Pons (tissue), 1 donor: Measurements from ENCODE around the gene ZFYVE1.
"Not testable (repeated sequence)": the region's sequence is repeated elsewhere in the genome, so short reads cannot be mapped to it uniquely, and the experiment has no call there.

Experiments
- DNase-seq: peaks from one replicate; pipeline ENCODE4 v3.0.0-alpha.2; 2016; ENCODE audit warnings: low spot score

Gene ZFYVE1, protein sequence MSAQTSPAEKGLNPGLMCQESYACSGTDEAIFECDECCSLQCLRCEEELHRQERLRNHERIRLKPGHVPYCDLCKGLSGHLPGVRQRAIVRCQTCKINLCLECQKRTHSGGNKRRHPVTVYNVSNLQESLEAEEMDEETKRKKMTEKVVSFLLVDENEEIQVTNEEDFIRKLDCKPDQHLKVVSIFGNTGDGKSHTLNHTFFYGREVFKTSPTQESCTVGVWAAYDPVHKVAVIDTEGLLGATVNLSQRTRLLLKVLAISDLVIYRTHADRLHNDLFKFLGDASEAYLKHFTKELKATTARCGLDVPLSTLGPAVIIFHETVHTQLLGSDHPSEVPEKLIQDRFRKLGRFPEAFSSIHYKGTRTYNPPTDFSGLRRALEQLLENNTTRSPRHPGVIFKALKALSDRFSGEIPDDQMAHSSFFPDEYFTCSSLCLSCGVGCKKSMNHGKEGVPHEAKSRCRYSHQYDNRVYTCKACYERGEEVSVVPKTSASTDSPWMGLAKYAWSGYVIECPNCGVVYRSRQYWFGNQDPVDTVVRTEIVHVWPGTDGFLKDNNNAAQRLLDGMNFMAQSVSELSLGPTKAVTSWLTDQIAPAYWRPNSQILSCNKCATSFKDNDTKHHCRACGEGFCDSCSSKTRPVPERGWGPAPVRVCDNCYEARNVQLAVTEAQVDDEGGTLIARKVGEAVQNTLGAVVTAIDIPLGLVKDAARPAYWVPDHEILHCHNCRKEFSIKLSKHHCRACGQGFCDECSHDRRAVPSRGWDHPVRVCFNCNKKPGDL

DNA sequence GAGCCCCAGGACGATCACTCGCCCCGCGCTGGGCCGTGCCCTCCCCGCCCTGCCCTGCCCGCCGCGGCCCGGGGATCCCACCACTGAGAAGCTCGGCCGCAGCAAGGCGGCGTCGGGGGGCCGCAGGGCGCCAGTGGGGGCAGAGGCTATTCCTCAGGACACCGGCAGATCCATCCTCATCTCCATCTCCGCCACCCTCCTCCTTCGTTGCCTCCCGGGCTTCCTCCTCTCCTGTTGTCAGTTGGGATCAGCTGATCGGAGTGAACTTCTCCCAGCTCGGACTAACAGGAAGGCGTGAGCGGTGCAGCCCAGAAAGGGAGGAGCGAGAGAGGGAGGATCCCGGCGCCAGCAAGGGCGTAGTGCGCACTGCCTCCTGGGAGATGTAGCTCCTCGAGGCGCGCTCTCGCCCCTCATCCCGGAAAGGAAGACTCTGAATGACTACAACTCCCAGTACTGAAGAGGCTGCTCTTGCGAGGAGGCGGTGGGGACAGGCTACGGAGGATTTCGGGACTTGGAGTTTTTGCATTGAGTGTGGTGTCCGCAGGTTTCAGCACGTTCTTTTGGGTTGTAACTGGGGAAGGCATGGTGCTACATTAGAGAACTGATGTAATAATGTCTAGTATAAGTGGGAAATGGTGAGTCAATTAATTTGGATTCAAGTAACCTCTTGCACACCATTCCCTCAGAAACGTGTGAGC is at the start of gene ZFYVE1:
TSS of gene ZFYVE1 (minus strand) at position 262 of the 698 bp plus-strand sequence. CDS start 2,598 bp downstream, outside the sequence.
- peak; percentile 100 for DNase-seq

DNA sequence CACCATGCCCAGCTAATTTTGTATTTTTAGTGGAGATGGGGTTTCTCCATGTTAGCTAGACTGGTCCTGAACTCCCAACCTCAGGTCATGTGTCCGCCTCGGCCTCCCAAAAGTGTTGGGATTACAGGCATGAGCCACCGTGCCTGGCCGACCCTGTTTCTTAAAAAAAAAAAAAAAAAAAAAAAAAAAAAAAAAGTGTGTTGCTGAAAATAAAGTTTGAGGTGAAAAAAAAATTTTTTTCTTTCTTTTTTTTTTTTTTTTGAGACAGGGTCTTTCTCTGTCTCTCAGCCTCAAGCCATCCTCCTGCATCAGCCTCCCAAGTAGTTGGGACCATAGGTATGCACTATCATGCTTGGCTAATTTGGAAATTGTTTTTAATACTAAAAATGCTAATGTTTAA is 42.7 kb upstream of the ZFYVE1 start:
- no peak for DNase-seq

DNA sequence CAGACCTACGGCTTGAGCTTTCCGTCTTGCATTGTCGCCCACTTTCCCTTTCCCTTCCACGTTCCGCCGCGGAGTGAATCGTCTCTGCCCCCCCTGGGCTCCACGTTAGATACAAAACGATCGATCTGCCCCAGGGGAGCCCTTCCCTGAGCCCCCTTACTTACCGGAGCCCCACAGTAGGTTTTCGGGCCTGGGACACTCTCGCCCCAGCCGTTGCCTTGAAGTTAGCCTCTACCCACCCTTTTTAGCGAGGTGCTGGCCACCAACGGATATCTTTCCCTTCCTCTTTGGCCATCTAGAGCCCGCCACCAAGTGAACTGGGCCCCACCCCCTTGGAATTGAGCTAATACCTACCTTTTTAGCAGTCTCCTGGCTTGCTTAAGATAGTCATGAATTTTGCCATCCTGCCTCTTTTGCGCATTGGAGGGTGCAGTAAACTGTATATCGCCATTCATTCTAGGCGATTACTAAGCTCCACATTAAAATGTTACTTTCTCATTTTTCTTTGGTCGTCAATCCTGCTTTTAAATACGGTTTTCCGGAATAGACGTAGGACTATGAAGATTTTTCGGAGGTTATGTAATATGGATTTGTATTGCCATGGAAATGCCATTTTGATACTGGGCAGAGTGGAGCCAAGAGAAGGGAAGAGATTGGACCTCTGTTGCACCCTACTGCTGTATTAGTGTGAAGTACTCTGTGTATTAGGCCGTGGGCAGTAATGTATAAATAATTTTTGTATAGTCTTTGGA is 32.2 kb upstream of the ZFYVE1 start:
- no peak for DNase-seq

DNA sequence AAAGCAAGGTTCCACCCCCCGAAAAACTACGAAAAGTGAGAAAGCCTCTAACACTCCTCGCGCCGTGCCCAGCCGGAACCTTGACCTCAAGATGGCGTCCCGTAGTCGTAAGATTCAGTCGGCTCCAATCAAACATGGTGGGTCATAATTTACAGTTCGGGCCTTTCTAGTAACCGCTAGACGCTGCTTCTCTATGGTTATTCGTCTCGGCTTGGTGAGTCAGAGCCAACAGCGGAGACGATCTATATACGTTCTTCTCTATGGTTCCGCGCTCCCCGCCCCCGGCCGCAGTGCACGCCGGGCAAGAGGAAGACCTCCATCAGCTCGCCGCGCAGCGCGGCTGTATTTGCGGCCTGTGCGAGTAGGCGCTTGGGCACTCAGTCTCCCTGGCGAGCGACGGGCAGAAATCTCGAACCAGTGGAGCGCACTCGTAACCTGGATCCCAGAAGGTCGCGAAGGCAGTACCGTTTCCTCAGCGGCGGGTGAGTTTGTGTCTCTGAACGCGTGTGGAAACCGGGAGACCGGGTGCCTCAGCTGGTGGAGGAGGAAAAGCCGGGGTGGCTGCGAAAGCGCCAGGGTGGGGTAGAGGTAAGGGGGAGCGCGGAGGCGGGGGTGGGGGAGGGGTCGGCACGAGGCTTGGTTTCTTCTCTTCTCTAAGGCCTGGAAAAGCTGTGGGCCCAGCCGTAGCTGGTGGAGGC is 31.5 kb upstream of the ZFYVE1 start, which contains the start of gene RBM25:
TSS of gene RBM25 (plus strand) at position 311 of the 698 bp plus-strand sequence. CDS start 13,108 bp downstream, outside the sequence.
- peak; percentile 99 for DNase-seq

DNA sequence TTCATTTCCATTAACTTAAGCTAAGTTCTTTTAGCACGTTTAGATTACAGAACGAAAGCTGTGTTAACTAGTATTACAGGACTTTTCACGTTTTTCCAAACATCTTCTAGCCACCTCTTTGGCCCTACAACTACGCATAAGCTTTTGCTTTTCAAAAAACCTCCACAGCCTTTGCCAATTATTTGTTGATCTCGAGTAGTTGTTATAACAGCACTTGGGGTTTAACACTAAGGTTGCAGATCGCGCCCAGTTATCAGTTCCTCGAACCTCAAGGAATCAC is 31.0 kb upstream of the ZFYVE1 start:
- DNase-seq = no peak

DNA sequence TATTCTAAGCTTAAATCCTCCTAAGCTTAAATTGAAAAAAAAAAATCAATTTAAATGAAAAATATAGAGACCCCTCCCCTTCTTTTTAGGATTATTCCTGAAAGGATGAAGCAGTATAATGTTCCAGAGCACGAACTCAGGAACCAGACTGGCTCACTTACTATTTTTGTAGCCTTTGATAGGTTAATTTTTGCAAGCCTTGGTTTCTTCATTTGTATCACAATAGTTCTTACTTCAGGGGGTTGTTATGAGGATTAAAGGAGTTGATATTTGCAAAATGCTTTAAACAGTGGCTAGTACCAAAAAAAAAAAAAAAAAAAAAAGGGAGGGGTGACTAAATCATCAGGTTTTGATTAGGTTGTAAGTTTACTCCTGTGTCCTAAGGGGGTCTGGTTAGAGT is 28.3 kb upstream of the ZFYVE1 start:
- no peak for DNase-seq

DNA sequence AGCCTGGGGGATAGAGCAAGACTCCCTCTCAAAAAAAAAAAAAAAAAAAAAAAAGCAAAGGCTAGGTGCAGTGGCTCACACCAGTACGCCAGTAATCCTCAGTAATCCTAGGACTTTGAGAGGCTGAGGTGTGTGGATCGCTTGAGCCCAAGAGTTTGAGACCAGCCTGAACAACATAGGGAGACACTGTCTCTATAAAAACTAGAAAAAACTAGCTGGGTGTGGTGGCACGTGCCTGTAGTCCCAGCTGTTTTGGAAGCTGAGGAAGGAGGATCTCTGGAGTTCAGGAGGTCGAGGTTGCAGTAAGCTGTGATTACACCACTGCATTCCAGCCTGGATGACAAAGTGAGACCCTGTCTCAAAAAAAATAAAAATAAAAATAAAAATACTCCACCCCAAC is 22.5 kb upstream of the ZFYVE1 start:
- no peak for DNase-seq

DNA sequence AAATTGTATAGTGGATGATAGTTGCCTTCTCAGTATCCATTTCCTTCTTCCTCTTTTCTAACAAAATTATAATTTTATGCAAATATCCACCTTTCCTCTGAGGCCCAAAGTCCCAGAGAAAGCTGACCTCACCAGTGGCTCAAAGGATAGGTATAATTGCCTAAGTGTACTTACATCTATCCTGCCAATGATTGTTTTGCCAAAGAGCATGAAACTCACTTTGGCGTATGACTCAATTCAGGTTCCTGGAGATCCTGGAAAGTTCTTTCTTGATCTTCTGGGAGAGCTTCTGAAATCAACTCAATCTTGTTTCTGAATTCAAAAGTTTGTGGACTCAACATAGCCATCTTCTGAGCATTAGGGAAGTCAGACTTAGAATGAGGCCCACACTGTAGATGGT is 20.9 kb upstream of the ZFYVE1 start:
- DNase-seq = no peak

DNA sequence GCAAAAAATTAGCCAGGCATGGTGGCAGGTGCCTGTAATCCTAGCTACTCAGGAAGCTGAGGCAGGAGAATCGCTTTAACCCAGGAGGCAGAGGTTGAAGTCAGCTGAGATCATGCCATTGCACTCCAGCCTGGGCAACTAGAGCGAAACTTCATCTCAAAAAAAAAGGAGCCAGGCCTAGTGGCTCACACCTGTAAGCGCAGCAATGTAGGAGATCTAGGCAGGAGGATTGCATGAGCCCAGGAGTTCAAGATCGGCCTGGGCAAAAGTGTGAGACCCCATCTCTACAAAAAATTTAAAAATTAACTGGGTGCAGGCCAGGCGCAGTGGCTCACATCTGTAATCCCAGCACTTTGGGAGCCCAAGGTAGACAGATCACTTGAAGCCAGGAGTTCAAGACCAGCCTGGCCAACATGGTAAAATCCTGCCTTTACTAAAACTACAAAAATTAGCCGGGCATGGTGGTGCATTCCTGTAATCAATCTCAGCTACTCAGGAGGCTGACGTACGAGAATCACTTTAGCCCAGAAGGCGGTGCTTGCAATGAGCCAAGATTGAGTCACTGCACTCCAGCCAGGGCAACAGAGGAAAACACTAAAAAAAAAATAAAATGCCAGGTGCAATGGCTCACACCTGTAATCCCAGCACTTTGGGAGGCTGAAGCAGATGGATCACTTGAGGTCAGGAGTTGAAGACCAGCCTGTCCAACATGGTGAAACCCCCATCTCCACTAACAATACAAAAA is 10.0 kb upstream of the ZFYVE1 start:
- not testable (repeated sequence) for DNase-seq

DNA sequence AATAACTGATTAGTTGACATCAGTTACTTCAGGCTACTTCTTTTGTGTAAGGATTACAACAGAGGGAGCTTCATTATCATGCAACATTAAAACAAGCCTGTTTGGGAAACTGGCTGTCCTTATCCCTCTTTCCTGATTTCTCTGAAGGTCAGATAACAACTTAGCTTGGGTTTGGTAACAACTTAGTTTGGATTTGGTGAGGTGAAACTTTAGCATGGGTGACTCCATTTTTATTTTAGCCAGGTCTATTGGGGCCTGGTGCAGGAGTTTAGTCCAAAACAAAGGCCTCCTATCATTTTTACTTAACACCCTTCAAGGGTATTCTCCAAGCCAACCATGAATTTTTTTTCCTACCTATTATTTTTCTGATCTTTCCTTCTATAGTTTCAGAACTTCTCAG is 1.1 kb upstream of the ZFYVE1 start:
- no peak for DNase-seq

DNA sequence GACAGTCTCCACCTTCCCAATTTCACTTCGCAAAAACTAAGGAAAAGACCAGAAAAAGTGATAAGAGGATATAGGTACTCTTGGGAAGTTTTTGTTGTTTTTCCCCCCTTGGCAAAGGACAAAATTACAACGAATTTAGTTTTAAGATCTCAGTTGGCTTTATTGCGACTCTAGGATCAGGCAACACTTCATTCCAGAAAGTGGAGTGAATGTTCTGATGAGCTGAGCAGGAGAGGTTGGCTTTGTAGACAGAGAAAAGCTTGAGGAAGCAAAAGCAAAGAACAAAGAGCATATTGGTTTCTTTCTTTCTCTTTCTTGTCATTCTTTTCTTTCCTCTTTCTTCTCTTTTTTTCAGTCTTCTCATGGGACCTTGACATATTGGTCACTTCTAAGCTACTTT is 640 bp upstream of the ZFYVE1 start:
- DNase-seq = no peak

DNA sequence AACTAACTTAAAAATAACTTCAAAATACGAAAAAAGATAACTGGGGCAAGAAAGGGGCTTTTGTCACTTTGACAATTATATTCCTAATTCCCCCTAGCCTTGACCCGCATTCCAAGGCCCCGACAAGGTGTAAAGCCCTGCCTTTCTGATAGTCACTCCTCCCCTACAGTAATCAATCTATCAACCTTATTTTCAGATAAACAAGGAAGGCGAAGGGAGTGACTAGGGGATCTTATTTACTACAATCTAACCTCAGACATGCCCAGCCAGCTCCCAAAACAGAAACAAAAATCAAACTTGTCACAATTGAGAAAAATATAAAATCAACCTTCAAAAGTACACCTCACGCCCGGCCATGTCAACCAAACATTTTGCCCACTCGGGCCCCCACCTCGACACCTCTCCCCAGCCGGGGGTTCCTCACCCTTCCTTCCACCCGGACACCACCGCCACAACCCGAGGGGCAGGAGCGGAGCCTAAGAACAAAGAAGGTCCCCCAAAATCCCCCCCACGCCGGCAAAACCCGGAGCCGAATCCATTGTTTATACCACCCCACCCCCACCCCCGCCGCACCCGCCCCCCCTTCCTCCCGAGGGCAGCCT is 562 bp downstream of the ZFYVE1 start:
- no peak for DNase-seq

DNA sequence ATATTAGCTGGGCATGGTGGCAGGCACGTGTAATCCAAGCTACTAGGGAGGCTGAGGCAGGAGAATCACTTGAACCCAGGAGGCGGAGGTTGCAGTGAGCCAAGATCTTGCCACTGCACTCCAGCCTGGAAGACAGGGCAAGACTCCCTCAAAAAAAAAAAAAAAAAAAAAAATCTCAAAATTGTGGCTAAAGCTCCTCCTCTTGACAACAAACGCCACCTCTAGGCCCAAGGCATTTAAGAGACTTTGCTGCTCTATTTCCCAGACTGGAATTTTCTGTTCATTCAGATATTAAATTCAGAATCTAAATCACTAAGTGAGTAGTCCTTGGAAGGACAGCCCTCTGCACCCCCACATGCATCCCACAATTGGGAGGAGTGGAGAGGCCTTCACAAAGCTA is 1.4 kb downstream of the ZFYVE1 start:
- DNase-seq = no peak

DNA sequence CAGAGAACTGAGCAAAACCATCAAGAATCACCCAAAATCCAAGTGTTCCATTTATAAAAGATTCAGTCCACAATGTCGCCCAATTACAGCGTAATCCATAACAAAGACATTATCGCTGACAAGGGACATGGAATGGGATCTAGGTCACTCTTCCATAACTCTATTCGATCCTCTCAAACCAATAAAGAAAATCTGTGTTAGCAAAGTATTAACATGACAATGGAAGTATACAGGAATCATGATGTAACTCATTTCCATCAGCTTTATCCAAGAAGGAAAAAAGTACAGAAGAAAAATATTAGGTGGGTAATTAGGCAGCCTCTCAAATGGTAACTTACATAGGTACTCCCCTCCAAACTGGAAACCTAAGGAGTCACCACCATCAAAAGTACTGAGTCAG is 4.9 kb downstream of the ZFYVE1 start:
- DNase-seq = no peak

DNA sequence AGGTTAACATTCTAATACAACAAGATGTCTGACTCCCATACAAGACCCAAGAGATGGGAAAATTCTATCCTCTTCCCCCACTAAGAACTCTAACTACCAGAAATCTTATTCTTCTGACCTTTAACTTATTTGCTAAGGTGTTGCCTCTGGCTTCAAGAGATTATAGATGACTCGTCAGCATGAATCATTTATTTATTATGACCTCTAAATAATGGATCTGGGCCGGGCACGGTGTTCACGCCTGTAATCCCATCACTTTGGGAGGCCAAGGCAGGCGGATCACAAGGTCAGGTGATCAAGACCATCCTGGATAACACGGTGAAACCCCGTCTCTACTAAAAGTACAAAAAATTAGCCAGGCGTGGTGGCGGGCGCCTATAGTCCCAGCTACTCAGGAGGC is 10.9 kb downstream of the ZFYVE1 start:
- not testable (repeated sequence) for DNase-seq

DNA sequence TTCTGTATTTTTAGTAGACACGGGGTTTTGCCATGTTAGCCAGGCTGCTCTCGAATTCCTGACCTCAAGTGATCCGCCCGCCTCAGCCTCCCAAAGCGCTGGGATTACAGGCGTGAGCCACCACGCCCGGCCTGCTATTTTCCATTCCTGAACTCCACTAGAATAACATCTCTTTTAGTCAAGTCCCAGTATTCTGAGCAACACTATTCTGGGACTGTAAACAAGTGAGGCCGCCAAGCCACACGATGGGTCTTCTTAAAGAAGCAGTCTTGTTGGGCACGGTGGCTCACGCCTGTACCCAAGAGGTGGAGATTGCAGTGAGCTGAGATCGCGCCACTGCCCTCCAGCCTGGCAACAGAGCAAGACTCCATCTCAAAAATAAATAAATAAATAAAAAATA is 11.4 kb downstream of the ZFYVE1 start:
- not testable (repeated sequence) for DNase-seq

DNA sequence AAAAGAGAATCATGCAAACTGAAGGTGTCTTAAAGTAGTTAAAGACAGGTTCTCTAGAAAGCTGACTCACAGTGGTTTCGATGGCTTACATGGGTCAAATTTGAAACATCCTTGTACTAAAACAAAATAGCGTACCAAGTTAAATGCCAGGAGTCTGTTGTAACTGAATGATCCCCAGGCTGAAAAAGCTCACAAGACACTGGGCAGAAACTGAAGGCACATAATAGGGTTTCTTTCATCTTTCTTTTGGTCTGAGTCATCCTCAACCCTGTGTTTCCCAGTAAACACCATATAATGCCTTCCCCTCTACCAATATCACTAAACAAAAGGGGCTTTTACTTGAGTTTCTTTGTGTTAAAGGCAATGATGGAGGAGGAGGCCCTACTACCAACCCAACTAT is 12.8 kb downstream of the ZFYVE1 start:
- DNase-seq = peak; percentile 32

DNA sequence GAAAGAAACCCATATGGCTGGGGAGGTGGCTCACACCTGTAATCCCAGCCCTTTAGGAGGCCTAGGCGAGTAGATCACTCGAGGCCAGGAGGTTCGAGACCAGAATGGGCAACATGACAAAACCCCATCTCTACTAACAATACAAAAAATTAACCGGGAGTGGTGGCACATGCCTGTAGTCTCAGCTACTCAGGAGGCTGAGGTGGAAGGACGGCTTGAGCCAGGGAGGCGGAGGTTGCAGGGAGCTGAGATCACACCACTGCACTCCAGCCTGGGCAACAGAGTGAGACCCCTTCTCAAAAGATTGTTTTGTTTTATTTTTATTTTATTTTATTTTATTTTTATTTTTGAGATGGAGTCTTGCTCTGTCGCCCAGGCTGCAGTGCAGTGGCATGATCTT is 15.7 kb downstream of the ZFYVE1 start:
- DNase-seq = not testable (repeated sequence)

DNA sequence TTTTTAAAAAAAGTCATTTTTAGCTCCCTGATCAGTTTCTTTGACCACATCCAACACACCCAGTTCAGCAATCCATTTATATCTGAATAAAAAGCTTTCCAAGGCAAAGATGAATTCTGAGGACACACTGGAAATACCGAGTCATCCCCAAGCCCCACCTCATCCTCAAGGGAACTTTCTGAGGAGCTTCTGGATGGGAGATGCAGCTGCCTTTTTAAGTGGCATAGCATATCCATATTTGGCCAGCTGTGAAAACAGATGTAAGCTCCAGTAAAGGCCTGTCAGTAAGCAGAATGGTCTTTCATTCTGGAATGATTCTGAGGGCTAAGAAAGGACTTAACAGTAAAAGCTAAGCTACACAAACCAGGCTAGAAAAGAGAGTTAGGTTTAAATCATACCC is 18.4 kb downstream of the ZFYVE1 start:
- DNase-seq = no peak

DNA sequence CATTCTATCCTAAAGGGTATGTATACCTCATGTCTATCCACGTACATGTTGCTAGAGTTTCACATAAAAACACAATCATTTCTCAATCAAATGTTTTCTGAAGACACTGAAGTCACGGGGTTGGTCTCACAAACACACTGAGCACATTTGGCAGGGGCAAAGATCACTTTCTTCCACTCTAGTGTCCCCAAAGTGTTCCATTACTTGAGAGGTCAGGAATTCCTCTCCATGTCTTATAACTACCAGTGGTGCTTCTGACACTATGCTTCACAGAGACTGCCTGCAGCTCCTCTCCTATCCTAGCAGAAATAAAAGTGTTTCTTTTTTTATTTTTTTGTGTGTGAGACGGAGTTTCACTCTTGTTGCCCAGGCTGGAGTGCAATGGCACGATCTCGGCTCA is 19.1 kb downstream of the ZFYVE1 start:
- no peak for DNase-seq
